Caco-2 (cell line): ENCODE measurements around the gene HEPHL1. TPM values are rescaled to one million over a fixed set of nuclear protein-coding genes. Genes with fewer than 3 reads are reported as not detected.

Experiments
- BruUV-seq: library from RNA; stranded (reverse); fragments of 400-500 nt; replicated peaks from 2 replicates; lab custom pipeline; 2021; lab: Mats Ljungman, UMichigan
- CTCF ChIA-PET: fragments of 300-600 bp; sonication (Branson Sonifier 250); formaldehyde crosslinking; loops from one replicate; lab custom pipeline; 2022; ENCODE audit warnings: antibody characterized with exemption; lab: Charles Lee
- POLR2A ChIA-PET: fragments of 300-600 bp; sonication (Branson Sonifier 250); formaldehyde crosslinking; loops from one replicate; lab custom pipeline; 2022; ENCODE audit warnings: antibody characterized with exemption; lab: Charles Lee
- DNase-seq, 2 experiments: peaks; one replicate each; pipeline versions ENCODE4 v3.0.0 to v3.0.0-alpha.2; 2020 to 2022
- H3K27me3 ChIP-seq: replicated peaks from 2 replicates; pipeline ENCODE4 v1.6.0; 2011; ENCODE audit warnings: low read length; ENCODE audit not compliant: control insufficient read depth, insufficient read depth
- H3K36me3 ChIP-seq: 2 replicates; pipeline ENCODE4 v1.5.1; 2011; ENCODE audit warnings: low read length; ENCODE audit not compliant: control insufficient read depth, insufficient read depth
- H3K4me1 ChIP-seq: fragments of 250-450 bp; sonication (Bioruptor Pico); 2 replicates; pipeline ENCODE4 v1.5.1; 2020; ENCODE audit warnings: mild to moderate bottlenecking
- H3K4me3 ChIP-seq: 2 replicates; pipeline ENCODE4 v1.5.1; 2011; ENCODE audit warnings: low read depth, mild to moderate bottlenecking, control low read depth, low read length
- H3K9me3 ChIP-seq: fragments of 250-450 bp; sonication (Bioruptor Pico); 2 replicates; pipeline ENCODE4 v1.5.1; 2020; ENCODE audit warnings: mild to moderate bottlenecking, moderate library complexity
- H3K27ac Mint-ChIP-seq: one replicate; pipeline ENCODE4 v1.8.0; 2022; ENCODE audit warnings: mixed read lengths; ENCODE audit not compliant: unreplicated experiment
- H3K27me3 Mint-ChIP-seq: one replicate; pipeline ENCODE4 v1.8.0; 2022; ENCODE audit warnings: mixed read lengths; ENCODE audit not compliant: insufficient read depth, unreplicated experiment
- H3K36me3 Mint-ChIP-seq: one replicate; pipeline ENCODE4 v1.8.0; 2022; ENCODE audit warnings: mild to moderate bottlenecking, mixed read lengths; ENCODE audit not compliant: insufficient read depth, unreplicated experiment
- H3K4me1 Mint-ChIP-seq: one replicate; pipeline ENCODE4 v1.8.0; 2022; ENCODE audit warnings: low read depth, mixed read lengths; ENCODE audit not compliant: unreplicated experiment
- H3K4me3 Mint-ChIP-seq: one replicate; pipeline ENCODE4 v1.8.0; 2022; ENCODE audit warnings: mild to moderate bottlenecking, moderate library complexity, mixed read lengths; ENCODE audit not compliant: unreplicated experiment
- H3K9me3 Mint-ChIP-seq: one replicate; pipeline ENCODE4 v1.8.0; 2022; ENCODE audit warnings: mixed read lengths; ENCODE audit not compliant: unreplicated experiment
- CTCF ChIP-seq, 2 experiments: fragments of 200-600 bp in 1 of 2; IDR thresholded peaks; 1 replicate in 1 of 2; 2 replicates in 1 of 2; pipeline versions ENCODE4 v1.5.1 to v1.8.0; 2011 to 2022; ENCODE audit warnings: antibody characterized with exemption in 1 of 2, control low read depth in 1 of 2, inconsistent platforms in 1 of 2, low read depth in 1 of 2, low read length in 1 of 2, mild to moderate bottlenecking in 1 of 2, moderate library complexity in 1 of 2; ENCODE audit not compliant: insufficient read depth in 1 of 2, severe bottlenecking in 1 of 2, unreplicated experiment in 1 of 2
- intact Hi-C: fragments of 100-400 bp; cut with micrococcal nuclease; formaldehyde crosslinking; loops from one replicate; pipeline ENCODE4 v1.10.0; 2022; ENCODE audit not compliant: unreplicated experiment
- total RNA-seq: library from RNA; stranded (reverse); gene quantifications from 2 replicates; pipeline ENCODE4 v1.2.3, GENCODE V29; 2022

Gene HEPHL1
- total RNA-seq, 1 experiment from 2014 or later: not detected

- Mint-ChIP-seq H3K36me3 (no peaks in the 10 kb centered on the region), H3K27me3 (no peaks in the 10 kb centered on the region), H3K4me1 (peaks cover 32% of the 10 kb centered on the region), H3K9me3 (peaks cover 38% of the 10 kb centered on the region), H3K27ac (peak overlapping the region; percentile 65), H3K4me3 (no peak overlapping the region)
- Histone ChIP-seq H3K4me1 (peaks cover 31% of the 10 kb centered on the region), H3K9me3 (peaks cover 4% of the 10 kb centered on the region; the same call in 1 of the 2 replicates), H3K36me3 (no peaks in the 10 kb centered on the region), H3K27me3 (no peaks in the 10 kb centered on the region), H3K4me3 (no peak overlapping the region)
- no peak for DNase-seq
- no TSS peak for BruUV-seq
- ChIA-PET CTCF (no interaction called here), POLR2A (no interaction called here)
- TF ChIP-seq CTCF (IDR thresholded peaks at IDR 0.05; ENCODE audit: insufficient read depth in 1 of 2, low read depth in 1 of 2, low read length in 1 of 2, severe bottlenecking in 1 of 2, unreplicated experiment in 1 of 2): no peak
- intact Hi-C loops: no loop called here
Measured at GRCh38 chr11:94089341-94089740, 68.2 kb downstream of the HEPHL1 start.

GRCh38 chr11:94090401-94090800 lies 69.2 kb downstream of the HEPHL1 start:
- no peaks in the 10 kb centered on the region for H3K27me3 ChIP-seq
- peaks cover 32% of the 10 kb centered on the region for H3K4me1 Mint-ChIP-seq
- no peaks in the 10 kb centered on the region for H3K36me3 ChIP-seq
- no peak overlapping the region for H3K4me3 ChIP-seq
- CTCF ChIA-PET: interaction anchor here (0.7 kb wide), 1 partner anchor 195 kb away, joined by 3 read pairs; no protein-coding TSS in a partner anchor
- peak overlapping the region; percentile 12 for H3K27ac Mint-ChIP-seq
- POLR2A ChIA-PET: no interaction called here
- peak; percentile 44 to 76 for DNase-seq
- H3K9me3 ChIP-seq: peaks cover 4% of the 10 kb centered on the region; the same call in 1 of the 2 replicates
- intact Hi-C loops: loop anchor here (2.0 kb wide), 1 partner anchor 38 kb away; the partner anchor contains the start of gene PANX1
- H3K4me3 Mint-ChIP-seq: no peak overlapping the region
- no peaks in the 10 kb centered on the region for H3K36me3 Mint-ChIP-seq
- no peak for TF ChIP-seq CTCF (IDR thresholded peaks at IDR 0.05; ENCODE audit: insufficient read depth in 1 of 2, low read depth in 1 of 2, low read length in 1 of 2, severe bottlenecking in 1 of 2, unreplicated experiment in 1 of 2)
- peaks cover 38% of the 10 kb centered on the region for H3K9me3 Mint-ChIP-seq
- no TSS peak for BruUV-seq
- peaks cover 31% of the 10 kb centered on the region for H3K4me1 ChIP-seq
- H3K27me3 Mint-ChIP-seq: no peaks in the 10 kb centered on the region

GRCh38 chr11:94091091-94091490 lies 69.9 kb downstream of the HEPHL1 start:
- intact Hi-C loops: loop anchor here (2.0 kb wide), 1 partner anchor 38 kb away; the partner anchor contains the start of gene PANX1
- Mint-ChIP-seq H3K27me3 (no peaks in the 10 kb centered on the region), H3K4me3 (no peak overlapping the region), H3K4me1 (peaks cover 32% of the 10 kb centered on the region), H3K36me3 (no peaks in the 10 kb centered on the region), H3K9me3 (peaks cover 38% of the 10 kb centered on the region), H3K27ac (peak overlapping the region; percentile 6)
- H3K36me3 ChIP-seq: no peaks in the 10 kb centered on the region
- no peak for TF ChIP-seq CTCF (IDR thresholded peaks at IDR 0.05; ENCODE audit: insufficient read depth in 1 of 2, low read depth in 1 of 2, low read length in 1 of 2, severe bottlenecking in 1 of 2, unreplicated experiment in 1 of 2)
- no TSS peak for BruUV-seq
- H3K4me1 ChIP-seq: peaks cover 31% of the 10 kb centered on the region
- no peak overlapping the region for H3K4me3 ChIP-seq
- DNase-seq: peak in 1 of 2 experiments; percentile 16
- ChIA-PET POLR2A (no interaction called here), CTCF (no interaction called here)
- no peaks in the 10 kb centered on the region for H3K27me3 ChIP-seq
- H3K9me3 ChIP-seq: peaks cover 4% of the 10 kb centered on the region; the same call in 1 of the 2 replicates
